Ovary (tissue), 9 donors: ENCODE measurements around the gene ST3GAL4. TPM values are rescaled to one million over a fixed set of nuclear protein-coding genes. Genes with fewer than 3 reads are reported as not detected.

Experiments used
- DNase-seq, 5 donors: peaks; one replicate each; pipeline ENCODE4 v3.0.0-alpha.2; 2019 to 2020
- H3K27ac ChIP-seq, 2 donors: fragments of 200-600 bp; one replicate each; pipeline versions ENCODE4 v1.5.1 to v1.8.0; 2019 to 2022
- H3K27me3 ChIP-seq: fragments of 200-600 bp; one replicate; pipeline ENCODE4 v1.8.0; 2022
- H3K36me3 ChIP-seq: fragments of 200-600 bp; sonication (generic); one replicate; pipeline ENCODE4 v1.5.1; 2019
- H3K4me1 ChIP-seq: one replicate; pipeline ENCODE4 v1.8.1; 2013; ENCODE audit warnings: mild to moderate bottlenecking, moderate library complexity; ENCODE audit not compliant: insufficient read depth
- H3K4me3 ChIP-seq: fragments of 200-600 bp; sonication (generic); one replicate; pipeline ENCODE4 v1.5.1; 2017
- H3K9me3 ChIP-seq, 2 donors: fragments of 200-600 bp in 1 of 2; sonication (generic) in 1 of 2; one replicate each; pipeline versions ENCODE4 v1.5.1 to v1.8.1; 2013 to 2019; ENCODE audit warnings: mild to moderate bottlenecking in 1 of 2, moderate library complexity in 1 of 2
- CTCF ChIP-seq, 3 donors: fragments of 450-650 bp in 2 of 3; fragments of 200-600 bp in 1 of 3; IDR thresholded peaks; one replicate each; pipeline versions ENCODE4 v1.5.1 to v1.8.0; 2016 to 2022; ENCODE audit warnings: antibody characterized with exemption in 3 of 3, mild to moderate bottlenecking in 1 of 3
- EP300 ChIP-seq: sonication (generic); formaldehyde crosslinking; IDR thresholded peaks from one replicate; pipeline ENCODE4 v1.6.1; 2017; ENCODE audit warnings: antibody characterized with exemption
- POLR2A ChIP-seq: fragments of 450-650 bp; IDR thresholded peaks from one replicate; pipeline ENCODE4 v1.6.1; 2017; ENCODE audit warnings: antibody characterized with exemption, mild to moderate bottlenecking, moderate library complexity
- WGBS, 3 donors: extraction: QIAGEN DNeasy Blood & Tissue Kit in 1 of 3; methylation state at CpG; one replicate each; pipeline versions ENCODE4 v1.1.5 to v1.1.7; 2013 to 2017; 5-methylcytosine and 5-hydroxymethylcytosine counted together
- intact Hi-C, 4 donors: fragments of 100-400 bp; cut with DNase I; formaldehyde crosslinking; loops; one replicate each; pipeline versions ENCODE4 v1.11.0 to v1.15.1; 2022 to 2023
- polyA plus RNA-seq, 2 donors: library from polyadenylated mRNA; stranded (reverse); fragments of 200-250 nt in 1 of 2; fragments of 350-450 nt in 1 of 2; fragmentation: Illumina TruSeq in 1 of 2; extraction: RNeasy Lipid Tissue Mini Kit (QIAGEN cat#74804) in 1 of 2; gene quantifications; one replicate each; pipeline ENCODE4 v1.2.3, GENCODE V29; 2013 to 2014
- total RNA-seq, 7 donors: library from RNA; depleted of rRNA in 2 of 7; stranded (reverse); fragments of >200 nt in 2 of 7; fragmentation: NEBNext Ultra II Directional in 3 of 7; extraction: Animal tissue kit (Norgen Biotek cat#: 25700) in 3 of 7; gene quantifications; one replicate each; pipeline versions ENCODE4 v1.1.0 to v1.2.4, GENCODE V29; 2016 to 2023
- donor health status: DM: no; HTN: no; CAD: no; lungs with moderate emphysema.
- donor health status: DM: no; HTN: no; CAD: no.
- donor health status: Bipolar disorder and iron deficiency.
- donor health status: DM: yes; HTN: yes; CAD: no.
- donor health status: DM: no; HTN: no; CAD: no.
- donor health status: DM: yes; HTN: yes; CAD: no.

The ST3GAL4 gene
- total and polyA plus RNA-seq, 9 donors, result 75.8 to 300 (median 120) TPM

- Histone ChIP-seq H3K4me1 (peaks cover 37% of the 10 kb centered on the region), H3K27ac (peak overlapping the region in 1 of 2 donors; percentile 93), H3K36me3 (no peaks in the 10 kb centered on the region), H3K4me3 (no peak overlapping the region), H3K27me3 (no peaks in the 10 kb centered on the region), H3K9me3 (no peaks in the 10 kb centered on the region)
- DNase-seq, result no peak
- no peak for TF ChIP-seq EP300
- TF ChIP-seq POLR2A, result no peak
- no peak for TF ChIP-seq CTCF (IDR thresholded peaks at IDR 0.05)
- 86 to 87% (median 87%) methylated on average over 11 of the region's 11 CpGs for WGBS, 3 donors
- intact Hi-C loops, result loop anchor here in 1 of 4 donors (5.0 kb wide), 1 partner anchor 56 kb away; the partner anchor contains the start of gene ST3GAL4
These were observed 57.9 kb downstream of the ST3GAL4 start for GRCh38 chr11:126413426-126413825.

- TF ChIP-seq EP300 (no peak), CTCF (IDR thresholded peaks at IDR 0.05) (no peak), POLR2A (no peak)
- intact Hi-C loops, result loop anchor here in 1 of 4 donors (5.0 kb wide), 1 partner anchor 57 kb away; the partner anchor contains the start of gene ST3GAL4
- DNase-seq, result no peak
- Histone ChIP-seq H3K27me3 (no peaks in the 10 kb centered on the region), H3K4me1 (peaks cover 37% of the 10 kb centered on the region), H3K9me3 (no peaks in the 10 kb centered on the region), H3K36me3 (no peaks in the 10 kb centered on the region), H3K27ac (peak overlapping the region in 1 of 2 donors; percentile 93), H3K4me3 (no peak overlapping the region)
- WGBS, 3 donors, result 58 to 68% (median 66%) methylated on average over 9 of the region's 9 CpGs
These were observed 58.4 kb downstream of the ST3GAL4 start for GRCh38 chr11:126413843-126414405.

GRCh38 chr11:126414615-126415014 lies 59.1 kb downstream of the ST3GAL4 start:
- peak overlapping the region; percentile 6 to 93 for H3K27ac ChIP-seq
- TF ChIP-seq POLR2A (peak; percentile 4), EP300 (no peak)
- H3K27me3 ChIP-seq, result no peaks in the 10 kb centered on the region
- no peaks in the 10 kb centered on the region for H3K36me3 ChIP-seq
- no peaks in the 10 kb centered on the region for H3K9me3 ChIP-seq
- intact Hi-C loops, result loop anchor here (5.0 kb wide), 1 partner anchor 57 kb away; the partner anchor contains the start of gene ST3GAL4 (in 4 of the 4)
- no peak overlapping the region for H3K4me3 ChIP-seq
- peaks cover 37% of the 10 kb centered on the region for H3K4me1 ChIP-seq
- WGBS, 3 donors, result 21 to 32% (median 26%) methylated on average over 5 of the region's 5 CpGs
- DNase-seq, result peak in 1 of 5 donors; percentile 67

GRCh38 chr11:126415128-126415527 lies 59.6 kb downstream of the ST3GAL4 start:
- H3K27me3 ChIP-seq, result no peaks in the 10 kb centered on the region
- no peak overlapping the region for H3K4me3 ChIP-seq
- peak overlapping the region; percentile 79 to 93 for H3K27ac ChIP-seq
- intact Hi-C loops, result loop anchor here in 3 of 4 donors (5.0 kb wide), 1 partner anchor 58 kb away; the partner anchor contains the start of gene ST3GAL4 (in 3 of the 3)
- H3K4me1 ChIP-seq, result peaks cover 39% of the 10 kb centered on the region
- no peaks in the 10 kb centered on the region for H3K9me3 ChIP-seq
- no peak for TF ChIP-seq POLR2A
- peak; percentile 71 for TF ChIP-seq EP300
- TF ChIP-seq CTCF (IDR thresholded peaks at IDR 0.05), result no peak
- H3K36me3 ChIP-seq, result no peaks in the 10 kb centered on the region
- DNase-seq, result peak; percentile 96 to 99 (median 98)
- WGBS, 3 donors, result 1 to 4% (median 3%) methylated on average over 7 of the region's 7 CpGs
